Measurements from ENCODE around the gene MUC13. TPM values are rescaled to one million over a fixed set of nuclear protein-coding genes. Genes with fewer than 3 reads are reported as not detected.

The MUC13 gene
- total RNA-seq, 1 donor from 2014 or later, result not detected

GRCh38 chr3:124928333-124929202 is 6.0 kb downstream of the MUC13 start:
- H3K36me3 ChIP-seq (ENCODE audit: control insufficient read depth in 3 of 3, insufficient read depth in 3 of 3, low read length in 3 of 3), result no peaks in the 10 kb centered on the region
- H3K4me1 ChIP-seq (ENCODE audit: control insufficient read depth in 3 of 3, insufficient read depth in 3 of 3, low read length in 3 of 3), result peaks cover 7 to 10% (median 9%) of the 10 kb centered on the region in 3 donors
- H3K4me3 ChIP-seq (ENCODE audit: low read length in 3 of 3), result no peak overlapping the region
- no peaks in the 10 kb centered on the region for H3K9me3 ChIP-seq (ENCODE audit: control insufficient read depth in 3 of 3, low read length in 3 of 3)
- no peaks in the 10 kb centered on the region for H3K27me3 ChIP-seq (ENCODE audit: control insufficient read depth in 3 of 3, insufficient read depth in 3 of 3, low read length in 3 of 3)
- H3K27ac ChIP-seq (ENCODE audit: low read depth, low read length), result no peak overlapping the region
- H3K9ac ChIP-seq (ENCODE audit: low read depth in 1 of 3, low read length in 3 of 3), result no peak overlapping the region

- Histone ChIP-seq H3K36me3 (ENCODE audit: control insufficient read depth in 3 of 3, insufficient read depth in 3 of 3, low read length in 3 of 3) (no peaks in the 10 kb centered on the region), H3K9me3 (ENCODE audit: control insufficient read depth in 3 of 3, low read length in 3 of 3) (no peaks in the 10 kb centered on the region), H3K9ac (ENCODE audit: low read depth in 1 of 3, low read length in 3 of 3) (no peak overlapping the region), H3K27ac (ENCODE audit: low read depth, low read length) (no peak overlapping the region), H3K27me3 (ENCODE audit: control insufficient read depth in 3 of 3, insufficient read depth in 3 of 3, low read length in 3 of 3) (no peaks in the 10 kb centered on the region), H3K4me1 (ENCODE audit: control insufficient read depth in 3 of 3, insufficient read depth in 3 of 3, low read length in 3 of 3) (peaks cover 7 to 10% (median 9%) of the 10 kb centered on the region in 3 donors), H3K4me3 (ENCODE audit: low read length in 3 of 3) (no peak overlapping the region)
Observed at GRCh38 chr3:124927574-124928045, 6.9 kb downstream of the MUC13 start.

- no peak overlapping the region for H3K9ac ChIP-seq (ENCODE audit: low read depth in 1 of 3, low read length in 3 of 3)
- H3K4me1 ChIP-seq (ENCODE audit: control insufficient read depth in 3 of 3, insufficient read depth in 3 of 3, low read length in 3 of 3), result peaks cover 7 to 10% (median 9%) of the 10 kb centered on the region in 3 donors
- H3K36me3 ChIP-seq (ENCODE audit: control insufficient read depth in 3 of 3, insufficient read depth in 3 of 3, low read length in 3 of 3), result no peaks in the 10 kb centered on the region
- no peaks in the 10 kb centered on the region for H3K27me3 ChIP-seq (ENCODE audit: control insufficient read depth in 3 of 3, insufficient read depth in 3 of 3, low read length in 3 of 3)
- no peak overlapping the region for H3K27ac ChIP-seq (ENCODE audit: low read depth, low read length)
- no peaks in the 10 kb centered on the region for H3K9me3 ChIP-seq (ENCODE audit: control insufficient read depth in 3 of 3, low read length in 3 of 3)
- H3K4me3 ChIP-seq (ENCODE audit: low read length in 3 of 3), result no peak overlapping the region
Observed at GRCh38 chr3:124926426-124927101, 8.0 kb downstream of the MUC13 start.

GRCh38 chr3:124924741-124925140 is 9.8 kb downstream of the MUC13 start:
- Histone ChIP-seq H3K4me3 (ENCODE audit: low read length in 3 of 3) (no peak overlapping the region), H3K4me1 (ENCODE audit: control insufficient read depth in 3 of 3, insufficient read depth in 3 of 3, low read length in 3 of 3) (peaks cover 7 to 13% (median 7%) of the 10 kb centered on the region in 3 donors), H3K27ac (ENCODE audit: low read depth, low read length) (no peak overlapping the region), H3K36me3 (ENCODE audit: control insufficient read depth in 3 of 3, insufficient read depth in 3 of 3, low read length in 3 of 3) (no peaks in the 10 kb centered on the region), H3K9me3 (ENCODE audit: control insufficient read depth in 3 of 3, low read length in 3 of 3) (no peaks in the 10 kb centered on the region), H3K9ac (ENCODE audit: low read depth in 1 of 3, low read length in 3 of 3) (no peak overlapping the region), H3K27me3 (ENCODE audit: control insufficient read depth in 3 of 3, insufficient read depth in 3 of 3, low read length in 3 of 3) (no peaks in the 10 kb centered on the region)

DNA sequence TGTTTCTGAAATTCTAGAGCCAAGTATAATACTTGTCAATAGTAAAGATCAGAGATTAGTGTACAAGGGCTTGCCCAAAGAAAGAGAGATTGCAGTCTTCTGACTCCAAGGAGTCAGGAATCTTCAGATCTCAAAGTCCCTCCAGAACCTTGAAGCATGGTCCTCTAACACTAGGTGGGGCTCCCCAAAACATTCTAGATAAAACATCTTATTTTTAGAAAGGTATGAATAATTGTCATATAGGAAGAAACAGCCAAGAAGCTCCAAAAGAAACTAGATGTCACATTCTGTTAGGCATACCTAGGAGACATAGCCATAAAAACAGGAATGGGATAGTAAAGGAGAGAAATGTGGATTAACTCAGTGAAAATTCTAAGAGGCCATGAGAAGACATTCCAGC is 10.7 kb downstream of the MUC13 start:
- no peaks in the 10 kb centered on the region for H3K36me3 ChIP-seq (ENCODE audit: control insufficient read depth in 3 of 3, insufficient read depth in 3 of 3, low read length in 3 of 3)
- H3K9ac ChIP-seq (ENCODE audit: low read depth in 1 of 3, low read length in 3 of 3), result no peak overlapping the region
- H3K27ac ChIP-seq (ENCODE audit: low read depth, low read length), result no peak overlapping the region
- H3K9me3 ChIP-seq (ENCODE audit: control insufficient read depth in 3 of 3, low read length in 3 of 3), result no peaks in the 10 kb centered on the region
- no peak overlapping the region for H3K4me3 ChIP-seq (ENCODE audit: low read length in 3 of 3)
- peaks cover 0 to 6% (median 0%) of the 10 kb centered on the region in 3 donors for H3K4me1 ChIP-seq (ENCODE audit: control insufficient read depth in 3 of 3, insufficient read depth in 3 of 3, low read length in 3 of 3)
- no peaks in the 10 kb centered on the region for H3K27me3 ChIP-seq (ENCODE audit: control insufficient read depth in 3 of 3, insufficient read depth in 3 of 3, low read length in 3 of 3)

DNA sequence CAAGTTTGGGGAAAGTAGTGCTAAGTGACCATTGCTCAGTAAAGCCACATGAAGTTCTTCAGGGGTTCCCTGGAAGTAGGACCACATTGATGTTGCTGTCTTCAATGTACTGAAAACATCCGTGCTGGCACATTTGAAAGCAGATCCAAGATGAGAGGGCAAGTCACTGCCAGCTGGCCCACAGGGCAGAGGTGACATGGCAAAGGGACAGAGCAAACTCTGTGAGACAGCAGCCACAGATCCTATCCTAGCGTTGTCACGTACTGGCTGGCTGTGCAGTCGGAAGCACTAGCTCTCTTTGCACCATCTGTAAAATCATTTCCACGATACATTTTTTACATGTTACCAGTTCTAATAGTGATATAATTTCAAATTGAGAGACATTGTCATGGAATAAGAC is 13.8 kb downstream of the MUC13 start:
- Histone ChIP-seq H3K27me3 (ENCODE audit: control insufficient read depth in 3 of 3, insufficient read depth in 3 of 3, low read length in 3 of 3) (no peaks in the 10 kb centered on the region), H3K4me1 (ENCODE audit: control insufficient read depth in 3 of 3, insufficient read depth in 3 of 3, low read length in 3 of 3) (peaks cover 0 to 6% (median 0%) of the 10 kb centered on the region in 3 donors), H3K4me3 (ENCODE audit: low read length in 3 of 3) (no peak overlapping the region), H3K27ac (ENCODE audit: low read depth, low read length) (no peak overlapping the region), H3K36me3 (ENCODE audit: control insufficient read depth in 3 of 3, insufficient read depth in 3 of 3, low read length in 3 of 3) (no peaks in the 10 kb centered on the region), H3K9me3 (ENCODE audit: control insufficient read depth in 3 of 3, low read length in 3 of 3) (no peaks in the 10 kb centered on the region), H3K9ac (ENCODE audit: low read depth in 1 of 3, low read length in 3 of 3) (no peak overlapping the region)

- Histone ChIP-seq H3K4me3 (ENCODE audit: low read length in 3 of 3) (no peak overlapping the region), H3K4me1 (ENCODE audit: control insufficient read depth in 3 of 3, insufficient read depth in 3 of 3, low read length in 3 of 3) (peaks cover 0 to 6% (median 0%) of the 10 kb centered on the region in 3 donors), H3K9me3 (ENCODE audit: control insufficient read depth in 3 of 3, low read length in 3 of 3) (no peaks in the 10 kb centered on the region), H3K27ac (ENCODE audit: low read depth, low read length) (no peak overlapping the region), H3K9ac (ENCODE audit: low read depth in 1 of 3, low read length in 3 of 3) (no peak overlapping the region), H3K36me3 (ENCODE audit: control insufficient read depth in 3 of 3, insufficient read depth in 3 of 3, low read length in 3 of 3) (no peaks in the 10 kb centered on the region), H3K27me3 (ENCODE audit: control insufficient read depth in 3 of 3, insufficient read depth in 3 of 3, low read length in 3 of 3) (no peaks in the 10 kb centered on the region)
Observed at GRCh38 chr3:124919756-124920155, 14.8 kb downstream of the MUC13 start.

DNA sequence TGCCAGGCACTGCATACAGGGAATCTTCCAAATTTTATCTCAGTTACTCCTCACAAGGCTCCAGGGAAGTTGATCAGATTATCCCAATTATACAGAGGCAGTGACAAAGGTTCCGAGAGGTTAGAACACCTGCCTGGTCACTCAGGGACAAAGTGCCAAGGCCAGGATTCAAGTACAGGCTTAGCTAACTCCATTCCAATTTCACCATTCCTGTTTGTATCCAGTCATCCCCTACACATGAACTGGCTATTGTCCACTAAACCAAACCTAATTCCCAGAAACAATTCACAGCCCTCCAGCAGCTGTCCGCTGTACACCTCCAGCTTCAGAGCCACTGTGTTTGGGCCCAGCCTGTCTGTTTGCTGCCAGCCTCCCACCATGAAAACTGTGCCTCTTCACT is 16.0 kb downstream of the MUC13 start:
- H3K36me3 ChIP-seq (ENCODE audit: control insufficient read depth in 3 of 3, insufficient read depth in 3 of 3, low read length in 3 of 3), result no peaks in the 10 kb centered on the region
- peaks cover 0 to 6% (median 0%) of the 10 kb centered on the region in 3 donors for H3K4me1 ChIP-seq (ENCODE audit: control insufficient read depth in 3 of 3, insufficient read depth in 3 of 3, low read length in 3 of 3)
- H3K27me3 ChIP-seq (ENCODE audit: control insufficient read depth in 3 of 3, insufficient read depth in 3 of 3, low read length in 3 of 3), result no peaks in the 10 kb centered on the region
- no peak overlapping the region for H3K4me3 ChIP-seq (ENCODE audit: low read length in 3 of 3)
- H3K9ac ChIP-seq (ENCODE audit: low read depth in 1 of 3, low read length in 3 of 3), result no peak overlapping the region
- H3K9me3 ChIP-seq (ENCODE audit: control insufficient read depth in 3 of 3, low read length in 3 of 3), result no peaks in the 10 kb centered on the region
- H3K27ac ChIP-seq (ENCODE audit: low read depth, low read length), result no peak overlapping the region

- Histone ChIP-seq H3K9me3 (ENCODE audit: control insufficient read depth in 3 of 3, low read length in 3 of 3) (no peaks in the 10 kb centered on the region), H3K27ac (ENCODE audit: low read depth, low read length) (no peak overlapping the region), H3K4me1 (ENCODE audit: control insufficient read depth in 3 of 3, insufficient read depth in 3 of 3, low read length in 3 of 3) (peaks cover 0 to 6% (median 0%) of the 10 kb centered on the region in 3 donors), H3K27me3 (ENCODE audit: control insufficient read depth in 3 of 3, insufficient read depth in 3 of 3, low read length in 3 of 3) (peaks cover 0 to 3% (median 0%) of the 10 kb centered on the region in 3 donors), H3K4me3 (ENCODE audit: low read length in 3 of 3) (no peak overlapping the region), H3K36me3 (ENCODE audit: control insufficient read depth in 3 of 3, insufficient read depth in 3 of 3, low read length in 3 of 3) (no peaks in the 10 kb centered on the region), H3K9ac (ENCODE audit: low read depth in 1 of 3, low read length in 3 of 3) (no peak overlapping the region)
Observed at GRCh38 chr3:124916837-124917409, 17.6 kb downstream of the MUC13 start.

- Histone ChIP-seq H3K27me3 (ENCODE audit: control insufficient read depth in 3 of 3, insufficient read depth in 3 of 3, low read length in 3 of 3) (peaks cover 0 to 3% (median 0%) of the 10 kb centered on the region in 3 donors), H3K9me3 (ENCODE audit: control insufficient read depth in 3 of 3, low read length in 3 of 3) (no peaks in the 10 kb centered on the region), H3K4me3 (ENCODE audit: low read length in 3 of 3) (no peak overlapping the region), H3K27ac (ENCODE audit: low read depth, low read length) (no peak overlapping the region), H3K36me3 (ENCODE audit: control insufficient read depth in 3 of 3, insufficient read depth in 3 of 3, low read length in 3 of 3) (no peaks in the 10 kb centered on the region), H3K4me1 (ENCODE audit: control insufficient read depth in 3 of 3, insufficient read depth in 3 of 3, low read length in 3 of 3) (no peaks in the 10 kb centered on the region), H3K9ac (ENCODE audit: low read depth in 1 of 3, low read length in 3 of 3) (no peak overlapping the region)
Observed at GRCh38 chr3:124915254-124915653, 19.3 kb downstream of the MUC13 start.

Measured in skeletal muscle tissue (tissue), 4 donors.